ENCODE data around the gene CDH4. TPM values are rescaled to one million over a fixed set of nuclear protein-coding genes. Genes with fewer than 3 reads are reported as not detected.

CDH4 gene
- total RNA-seq, 1 donor from 2014 or later, result not detected

- TF ChIP-seq, protein P1, sequence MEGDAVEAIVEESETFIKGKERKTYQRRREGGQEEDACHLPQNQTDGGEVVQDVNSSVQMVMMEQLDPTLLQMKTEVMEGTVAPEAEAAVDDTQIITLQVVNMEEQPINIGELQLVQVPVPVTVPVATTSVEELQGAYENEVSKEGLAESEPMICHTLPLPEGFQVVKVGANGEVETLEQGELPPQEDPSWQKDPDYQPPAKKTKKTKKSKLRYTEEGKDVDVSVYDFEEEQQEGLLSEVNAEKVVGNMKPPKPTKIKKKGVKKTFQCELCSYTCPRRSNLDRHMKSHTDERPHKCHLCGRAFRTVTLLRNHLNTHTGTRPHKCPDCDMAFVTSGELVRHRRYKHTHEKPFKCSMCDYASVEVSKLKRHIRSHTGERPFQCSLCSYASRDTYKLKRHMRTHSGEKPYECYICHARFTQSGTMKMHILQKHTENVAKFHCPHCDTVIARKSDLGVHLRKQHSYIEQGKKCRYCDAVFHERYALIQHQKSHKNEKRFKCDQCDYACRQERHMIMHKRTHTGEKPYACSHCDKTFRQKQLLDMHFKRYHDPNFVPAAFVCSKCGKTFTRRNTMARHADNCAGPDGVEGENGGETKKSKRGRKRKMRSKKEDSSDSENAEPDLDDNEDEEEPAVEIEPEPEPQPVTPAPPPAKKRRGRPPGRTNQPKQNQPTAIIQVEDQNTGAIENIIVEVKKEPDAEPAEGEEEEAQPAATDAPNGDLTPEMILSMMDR (IDR thresholded peaks at IDR 0.05), result no peak
- no peak overlapping the region for H3K4me3 ChIP-seq
- peaks cover 0 to 16% of the 10 kb centered on the region in 2 donors for H3K9me3 ChIP-seq
- intact Hi-C loops (cut with DNase I), result no loop called here
- H3K27me3 ChIP-seq, result no peaks in the 10 kb centered on the region
- H3K27ac ChIP-seq, result no peak overlapping the region
- no peak for DNase-seq (ENCODE audit: low spot score in 2 of 2)
- no peaks in the 10 kb centered on the region for H3K4me1 ChIP-seq
- no peaks in the 10 kb centered on the region for H3K36me3 ChIP-seq
Measured at GRCh38 chr20:61587681-61588289, 335.7 kb downstream of the CDH4 start.

DNA sequence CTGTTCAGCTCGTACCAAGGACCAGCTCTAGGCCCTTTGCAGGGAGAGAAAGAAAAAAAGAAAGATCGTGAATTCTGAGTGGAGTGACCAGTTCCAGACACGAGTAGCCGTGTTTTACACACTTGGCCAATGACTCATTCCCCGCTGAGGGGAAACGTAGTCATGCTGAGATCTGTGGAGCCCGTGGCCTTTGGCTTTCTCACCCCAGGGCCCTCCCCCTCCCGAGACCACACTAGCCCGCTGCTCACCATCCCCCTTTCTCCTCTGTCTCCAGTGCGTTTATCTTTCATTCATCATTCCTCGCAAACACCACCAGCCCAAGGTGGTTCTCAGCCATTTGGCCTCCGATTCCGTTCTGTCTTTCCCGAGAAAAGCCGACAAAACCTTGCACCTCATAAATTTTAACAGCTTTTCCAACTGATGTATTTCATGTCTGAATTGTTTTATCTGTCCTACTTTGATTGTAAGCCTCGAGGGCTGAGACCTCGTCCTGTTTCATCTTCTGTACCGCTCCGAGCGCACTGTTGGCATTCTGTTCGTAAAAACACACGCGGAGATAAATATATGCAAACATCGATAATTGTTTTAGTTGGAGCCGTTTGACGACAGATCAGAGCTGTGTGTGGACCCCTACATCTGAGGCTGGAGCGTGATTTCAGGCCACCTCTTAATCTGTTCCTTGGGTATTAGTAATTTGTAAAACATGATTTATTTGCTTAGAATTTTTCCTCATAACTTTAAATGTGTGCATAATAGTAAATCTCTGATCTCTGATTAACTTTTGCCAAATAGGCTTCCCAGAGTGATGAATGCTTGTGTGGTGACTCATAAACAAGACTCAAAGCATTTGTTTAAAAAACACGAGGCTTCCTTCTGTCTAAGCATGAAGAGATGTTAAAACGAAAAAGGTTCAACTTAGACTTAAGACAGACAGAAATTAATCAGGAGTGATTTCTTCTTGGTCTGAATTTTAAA is 336.6 kb downstream of the CDH4 start:
- intact Hi-C loops (cut with DNase I), result no loop called here
- DNase-seq (ENCODE audit: low spot score in 2 of 2), result no peak
- no peak overlapping the region for H3K4me3 ChIP-seq
- no peak overlapping the region for H3K27ac ChIP-seq
- TF ChIP-seq, protein P1 (IDR thresholded peaks at IDR 0.05), result no peak
- peaks cover 0 to 17% of the 10 kb centered on the region in 2 donors for H3K9me3 ChIP-seq
- no peaks in the 10 kb centered on the region for H3K4me1 ChIP-seq
- no peaks in the 10 kb centered on the region for H3K36me3 ChIP-seq
- H3K27me3 ChIP-seq, result no peaks in the 10 kb centered on the region

DNA sequence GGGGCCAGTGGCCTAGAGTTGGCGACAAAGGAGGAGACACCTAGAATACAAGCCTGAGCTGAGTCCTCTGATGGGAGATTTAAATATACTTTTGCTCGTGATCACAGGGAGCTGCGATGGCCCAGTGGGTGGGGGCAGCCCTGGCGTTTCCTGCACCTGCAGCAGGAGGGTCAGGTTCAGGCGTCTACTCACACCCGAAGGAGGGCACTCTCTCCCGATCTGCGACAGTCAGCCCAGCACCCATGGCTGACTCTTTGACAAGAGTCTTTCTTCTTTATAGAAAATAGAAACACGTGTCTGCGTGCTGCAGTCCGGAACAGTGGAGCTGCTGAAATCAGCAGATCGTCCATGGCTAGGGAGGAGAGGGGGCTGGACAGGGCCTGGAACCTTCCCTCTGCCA is 338.2 kb downstream of the CDH4 start:
- Histone ChIP-seq H3K36me3 (no peaks in the 10 kb centered on the region), H3K27me3 (no peaks in the 10 kb centered on the region), H3K4me1 (no peaks in the 10 kb centered on the region), H3K27ac (no peak overlapping the region), H3K4me3 (no peak overlapping the region), H3K9me3 (peaks cover 0 to 17% of the 10 kb centered on the region in 2 donors)
- no peak for DNase-seq (ENCODE audit: low spot score in 2 of 2)
- TF ChIP-seq, protein P1 (IDR thresholded peaks at IDR 0.05), result no peak
- intact Hi-C loops (cut with DNase I), result no loop called here

DNA sequence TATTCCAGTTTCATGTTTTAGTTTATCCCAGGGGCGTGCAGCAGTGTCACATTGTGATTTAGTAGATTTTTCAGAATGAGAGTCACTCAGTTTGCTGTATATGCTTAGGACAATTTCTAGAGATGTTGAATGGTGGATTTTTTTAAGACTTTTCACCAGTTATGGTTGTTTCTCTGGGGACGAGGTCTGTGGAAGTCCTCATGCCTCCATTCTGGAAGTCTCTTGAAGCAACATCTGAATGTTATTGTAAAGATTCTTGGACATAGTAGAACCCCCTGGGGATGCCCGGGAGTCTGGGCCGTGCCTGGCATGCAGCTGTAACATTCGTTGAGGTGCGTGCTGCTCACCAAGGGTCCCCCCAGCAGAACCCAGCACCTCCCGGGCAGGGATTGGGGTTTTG is 341.5 kb downstream of the CDH4 start:
- intact Hi-C loops (cut with DNase I), result no loop called here
- Histone ChIP-seq H3K27ac (no peak overlapping the region), H3K36me3 (no peaks in the 10 kb centered on the region), H3K4me3 (no peak overlapping the region), H3K9me3 (peaks cover 0 to 22% of the 10 kb centered on the region in 2 donors), H3K27me3 (no peaks in the 10 kb centered on the region), H3K4me1 (no peaks in the 10 kb centered on the region)
- TF ChIP-seq, protein P1 (IDR thresholded peaks at IDR 0.05), result no peak
- no peak for DNase-seq (ENCODE audit: low spot score in 2 of 2)

GRCh38 chr20:61594198-61594597 is 342.1 kb downstream of the CDH4 start:
- DNase-seq (ENCODE audit: low spot score in 2 of 2), result no peak
- no peaks in the 10 kb centered on the region for H3K4me1 ChIP-seq
- H3K36me3 ChIP-seq, result no peaks in the 10 kb centered on the region
- peaks cover 0 to 22% of the 10 kb centered on the region in 2 donors for H3K9me3 ChIP-seq
- no peaks in the 10 kb centered on the region for H3K27me3 ChIP-seq
- intact Hi-C loops (cut with DNase I), result no loop called here
- H3K27ac ChIP-seq, result no peak overlapping the region
- TF ChIP-seq, protein P1 (IDR thresholded peaks at IDR 0.05), result no peak
- no peak overlapping the region for H3K4me3 ChIP-seq
